Measurements from ENCODE around the gene SF3A2. TPM values are rescaled to one million over a fixed set of nuclear protein-coding genes. Genes with fewer than 3 reads are reported as not detected.
A peak's percentile ranks its signal among the peaks of the same experiment; 100 is the strongest.
"Not testable (repeated sequence)": the region's sequence is repeated elsewhere in the genome, so short reads cannot be mapped to it uniquely, and the experiment has no call there.

Gene SF3A2
- polyA plus RNA-seq, 1 donor from 2014 or later = 14.4 TPM

DNA sequence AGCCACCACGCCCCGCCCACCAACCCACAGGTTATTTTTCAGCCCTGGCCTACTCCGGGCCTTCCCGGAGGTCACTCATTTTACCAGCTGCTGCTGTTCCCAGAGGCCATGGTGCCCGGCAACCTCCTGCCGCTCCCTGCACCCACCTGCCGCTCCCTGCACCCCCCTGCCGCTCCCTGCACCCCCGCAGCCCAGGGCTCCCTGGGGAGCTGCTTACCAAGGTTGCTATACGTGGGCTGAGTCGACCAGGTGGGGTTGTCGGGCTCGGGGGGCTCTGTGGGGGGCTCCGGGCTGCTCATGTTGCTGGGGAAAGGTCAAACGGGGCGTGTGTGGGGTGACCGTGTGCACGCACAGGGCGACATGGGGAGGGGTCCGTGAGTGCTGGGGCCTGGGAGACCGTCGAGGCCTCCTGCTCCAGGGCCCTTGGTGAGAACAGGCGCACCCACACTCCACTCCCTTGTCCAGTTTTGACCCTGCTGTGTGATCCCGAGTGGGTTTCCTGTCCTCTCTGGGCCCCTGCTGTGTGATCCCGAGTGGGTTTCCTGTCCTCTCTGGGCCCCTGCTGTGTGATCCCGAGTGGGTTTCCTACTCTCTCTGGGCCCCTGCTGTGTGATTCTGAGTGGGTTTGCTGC, 44.1 kb downstream of the SF3A2 start:
- Histone ChIP-seq H3K9me3 (ENCODE audit: low read length) (no peaks in the 10 kb centered on the region), H3K36me3 (ENCODE audit: insufficient read depth, low read length) (no peaks in the 10 kb centered on the region), H2AFZ (ENCODE audit: low read depth, low read length) (no peak overlapping the region), H4K20me1 (ENCODE audit: insufficient read depth) (no peaks in the 10 kb centered on the region), H3K27me3 (ENCODE audit: insufficient read depth, low read depth, low read length) (peaks cover 14% of the 10 kb centered on the region), H3K4me2 (ENCODE audit: low read length) (no peak overlapping the region), H3K9me2 (ENCODE audit: insufficient read depth, low read length) (no peaks in the 10 kb centered on the region), H3K27ac (ENCODE audit: low read length) (no peak overlapping the region), H3K4me3 (ENCODE audit: low read length) (no peak overlapping the region), H3F3A (ENCODE audit: insufficient read depth, low read length, poor library complexity, severe bottlenecking) (no peaks in the 10 kb centered on the region), H3K79me2 (replicated peaks; ENCODE audit: insufficient read depth, low read length) (no peaks in the 10 kb centered on the region), H3K9ac (ENCODE audit: low read length) (no peak overlapping the region)
- TF ChIP-seq POLR2AphosphoS5 (IDR thresholded peaks at IDR 0.05) (no peak), RAD21 (conservative IDR thresholded peaks at IDR 0.05) (no peak), EP300 (conservative IDR thresholded peaks at IDR 0.05; ENCODE audit: poor library complexity, severe bottlenecking) (no peak), SMC3 (conservative IDR thresholded peaks at IDR 0.05; ENCODE audit: poor library complexity) (no peak), TAF1 (IDR thresholded peaks at IDR 0.05; ENCODE audit: low read depth) (no peak), EZH2 (IDR thresholded peaks at IDR 0.05; ENCODE audit: borderline replicate concordance, insufficient read depth, low read length, poor library complexity, severe bottlenecking) (no peak), MXI1 (conservative IDR thresholded peaks at IDR 0.05; ENCODE audit: poor library complexity, severe bottlenecking) (no peak)
- TF ChIP-seq, protein P1, sequence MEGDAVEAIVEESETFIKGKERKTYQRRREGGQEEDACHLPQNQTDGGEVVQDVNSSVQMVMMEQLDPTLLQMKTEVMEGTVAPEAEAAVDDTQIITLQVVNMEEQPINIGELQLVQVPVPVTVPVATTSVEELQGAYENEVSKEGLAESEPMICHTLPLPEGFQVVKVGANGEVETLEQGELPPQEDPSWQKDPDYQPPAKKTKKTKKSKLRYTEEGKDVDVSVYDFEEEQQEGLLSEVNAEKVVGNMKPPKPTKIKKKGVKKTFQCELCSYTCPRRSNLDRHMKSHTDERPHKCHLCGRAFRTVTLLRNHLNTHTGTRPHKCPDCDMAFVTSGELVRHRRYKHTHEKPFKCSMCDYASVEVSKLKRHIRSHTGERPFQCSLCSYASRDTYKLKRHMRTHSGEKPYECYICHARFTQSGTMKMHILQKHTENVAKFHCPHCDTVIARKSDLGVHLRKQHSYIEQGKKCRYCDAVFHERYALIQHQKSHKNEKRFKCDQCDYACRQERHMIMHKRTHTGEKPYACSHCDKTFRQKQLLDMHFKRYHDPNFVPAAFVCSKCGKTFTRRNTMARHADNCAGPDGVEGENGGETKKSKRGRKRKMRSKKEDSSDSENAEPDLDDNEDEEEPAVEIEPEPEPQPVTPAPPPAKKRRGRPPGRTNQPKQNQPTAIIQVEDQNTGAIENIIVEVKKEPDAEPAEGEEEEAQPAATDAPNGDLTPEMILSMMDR (IDR thresholded peaks at IDR 0.05; ENCODE audit: poor library complexity, severe bottlenecking) = no peak
- TF ChIP-seq, protein P2, sequence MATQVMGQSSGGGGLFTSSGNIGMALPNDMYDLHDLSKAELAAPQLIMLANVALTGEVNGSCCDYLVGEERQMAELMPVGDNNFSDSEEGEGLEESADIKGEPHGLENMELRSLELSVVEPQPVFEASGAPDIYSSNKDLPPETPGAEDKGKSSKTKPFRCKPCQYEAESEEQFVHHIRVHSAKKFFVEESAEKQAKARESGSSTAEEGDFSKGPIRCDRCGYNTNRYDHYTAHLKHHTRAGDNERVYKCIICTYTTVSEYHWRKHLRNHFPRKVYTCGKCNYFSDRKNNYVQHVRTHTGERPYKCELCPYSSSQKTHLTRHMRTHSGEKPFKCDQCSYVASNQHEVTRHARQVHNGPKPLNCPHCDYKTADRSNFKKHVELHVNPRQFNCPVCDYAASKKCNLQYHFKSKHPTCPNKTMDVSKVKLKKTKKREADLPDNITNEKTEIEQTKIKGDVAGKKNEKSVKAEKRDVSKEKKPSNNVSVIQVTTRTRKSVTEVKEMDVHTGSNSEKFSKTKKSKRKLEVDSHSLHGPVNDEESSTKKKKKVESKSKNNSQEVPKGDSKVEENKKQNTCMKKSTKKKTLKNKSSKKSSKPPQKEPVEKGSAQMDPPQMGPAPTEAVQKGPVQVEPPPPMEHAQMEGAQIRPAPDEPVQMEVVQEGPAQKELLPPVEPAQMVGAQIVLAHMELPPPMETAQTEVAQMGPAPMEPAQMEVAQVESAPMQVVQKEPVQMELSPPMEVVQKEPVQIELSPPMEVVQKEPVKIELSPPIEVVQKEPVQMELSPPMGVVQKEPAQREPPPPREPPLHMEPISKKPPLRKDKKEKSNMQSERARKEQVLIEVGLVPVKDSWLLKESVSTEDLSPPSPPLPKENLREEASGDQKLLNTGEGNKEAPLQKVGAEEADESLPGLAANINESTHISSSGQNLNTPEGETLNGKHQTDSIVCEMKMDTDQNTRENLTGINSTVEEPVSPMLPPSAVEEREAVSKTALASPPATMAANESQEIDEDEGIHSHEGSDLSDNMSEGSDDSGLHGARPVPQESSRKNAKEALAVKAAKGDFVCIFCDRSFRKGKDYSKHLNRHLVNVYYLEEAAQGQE (IDR thresholded peaks at IDR 0.05; ENCODE audit: borderline replicate concordance) = no peak

DNA sequence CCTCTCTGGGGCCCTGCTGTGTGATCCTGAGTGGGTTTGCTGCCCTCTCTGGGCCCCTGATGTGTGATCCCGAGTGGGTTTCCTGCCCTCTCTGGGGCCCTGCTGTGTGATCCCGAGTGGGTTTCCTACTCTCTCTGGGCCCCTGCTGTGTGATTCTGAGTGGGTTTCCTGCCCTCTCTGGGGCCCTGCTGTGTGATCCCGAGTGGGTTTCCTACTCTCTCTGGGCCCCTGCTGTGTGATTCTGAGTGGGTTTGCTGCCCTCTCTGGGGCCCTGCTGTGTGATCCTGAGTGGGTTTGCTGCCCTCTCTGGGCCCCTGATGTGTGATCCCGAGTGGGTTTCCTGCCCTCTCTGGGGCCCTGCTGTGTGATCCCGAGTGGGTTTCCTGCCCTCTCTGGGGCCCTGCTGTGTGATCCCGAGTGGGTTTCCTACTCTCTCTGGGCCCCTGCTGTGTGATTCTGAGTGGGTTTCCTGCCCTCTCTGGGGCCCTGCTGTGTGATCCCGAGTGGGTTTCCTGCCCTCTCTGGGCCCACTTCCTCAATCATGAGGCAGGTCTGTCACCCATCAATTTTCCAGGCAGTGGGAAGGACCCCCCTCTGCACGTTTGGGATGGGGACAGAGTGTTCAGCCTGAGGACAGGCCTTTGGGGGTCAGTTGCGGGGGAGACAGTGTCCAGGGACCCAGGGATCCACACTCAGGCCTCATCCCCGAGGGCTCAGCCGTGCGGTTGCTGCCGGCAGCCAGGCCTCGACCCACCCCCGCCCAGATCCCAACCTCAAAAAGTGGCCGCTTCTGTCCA, 44.8 kb downstream of the SF3A2 start:
- H4K20me1 ChIP-seq (ENCODE audit: insufficient read depth); H3K79me2 ChIP-seq (replicated peaks; ENCODE audit: insufficient read depth, low read length); H3F3A ChIP-seq (ENCODE audit: insufficient read depth, low read length, poor library complexity, severe bottlenecking); H3K27ac ChIP-seq (ENCODE audit: low read length); H3K4me3 ChIP-seq (ENCODE audit: low read length); H2AFZ ChIP-seq (ENCODE audit: low read depth, low read length); H3K9me2 ChIP-seq (ENCODE audit: insufficient read depth, low read length); H3K36me3 ChIP-seq (ENCODE audit: insufficient read depth, low read length); H3K9me3 ChIP-seq (ENCODE audit: low read length); H3K4me2 ChIP-seq (ENCODE audit: low read length): not testable (repeated sequence)
- H3K9ac ChIP-seq (ENCODE audit: low read length) = peak overlapping the region; percentile 9
- peaks cover 14% of the 10 kb centered on the region for H3K27me3 ChIP-seq (ENCODE audit: insufficient read depth, low read depth, low read length)

All from neural cell (in vitro differentiated cells).